HEK293 (cell line): ENCODE measurements around the gene ESPL1.

Experiments
- CTCF ChIA-PET: fragments of 350-600 bp; formaldehyde crosslinking; extraction: SDS; loops from one replicate; lab custom pipeline; 2021; ENCODE audit warnings: antibody characterized with exemption; lab: Yijun Ruan, JAX
- POLR2A ChIA-PET: fragments of 300-600 bp; formaldehyde crosslinking; extraction: SDS; loops from one replicate; lab custom pipeline; 2020; ENCODE audit warnings: antibody characterized with exemption, inconsistent platforms; lab: Yijun Ruan, JAX
- H3K27ac ChIP-seq: fragments of 200-500 bp; sonication (Bioruptor generic); 2 replicates; pipeline ENCODE4 v1.5.1; 2014; ENCODE audit warnings: low read depth, low read length, control low read depth, inconsistent platforms; ENCODE audit errors: extremely low read depth
- H3K36me3 ChIP-seq, 2 experiments: fragments of 200-500 bp in 1 of 2; sonication (Bioruptor generic) in 1 of 2; 1 replicate in 1 of 2; 2 replicates in 1 of 2; pipeline ENCODE4 v1.5.1; 2014 to 2017; ENCODE audit warnings: inconsistent platforms in 2 of 2, low read length in 2 of 2; ENCODE audit not compliant: control insufficient read depth in 2 of 2, insufficient read depth in 1 of 2
- H3K4me1 ChIP-seq: fragments of 200-500 bp; sonication (Bioruptor generic); 2 replicates; pipeline ENCODE4 v1.5.1; 2014; ENCODE audit warnings: mild to moderate bottlenecking, low read length, inconsistent platforms; ENCODE audit not compliant: control insufficient read depth, insufficient read depth
- H3K4me3 ChIP-seq: 2 replicates; pipeline ENCODE4 v1.5.1; 2011; ENCODE audit warnings: low read depth, mild to moderate bottlenecking, control low read depth, low read length, moderate library complexity
- H3K9me3 ChIP-seq: fragments of 200-500 bp; sonication (Bioruptor generic); 2 replicates; pipeline ENCODE4 v1.5.1; 2014; ENCODE audit warnings: low read depth, low read length, inconsistent platforms; ENCODE audit not compliant: control insufficient read depth, insufficient read depth
- EGR2 ChIP-seq: fragments of 450-650 bp; formaldehyde crosslinking; IDR thresholded peaks from 2 replicates; pipeline ENCODE4 v1.5.1; 2016; ENCODE audit warnings: low read depth, missing biosample characterization, missing genetic modification characterization
- GLIS2 ChIP-seq: fragments of 450-650 bp; formaldehyde crosslinking; IDR thresholded peaks from 2 replicates; pipeline ENCODE4 v1.5.1; 2016; ENCODE audit warnings: missing biosample characterization, missing genetic modification characterization
- IKZF3 ChIP-seq: fragments of 450-650 bp; IDR thresholded peaks from 2 replicates; pipeline ENCODE4 v1.5.0; 2018; ENCODE audit warnings: missing biosample characterization, mild to moderate bottlenecking, missing genetic modification characterization, moderate library complexity
- MZF1 ChIP-seq: fragments of 450-650 bp; formaldehyde crosslinking; IDR thresholded peaks from 2 replicates; pipeline ENCODE4 v1.5.1; 2017; ENCODE audit warnings: missing biosample characterization, missing genetic modification characterization, borderline replicate concordance
- PRDM1 ChIP-seq: fragments of 450-650 bp; formaldehyde crosslinking; IDR thresholded peaks from 2 replicates; pipeline ENCODE4; 2016; ENCODE audit warnings: missing biosample characterization, missing genetic modification characterization
- SP3 ChIP-seq: fragments of 450-650 bp; formaldehyde crosslinking; IDR thresholded peaks from 2 replicates; pipeline ENCODE4 v1.5.1; 2016; ENCODE audit warnings: missing biosample characterization, missing genetic modification characterization
- WT1 ChIP-seq: fragments of 450-650 bp; formaldehyde crosslinking; IDR thresholded peaks from 2 replicates; pipeline ENCODE4 v1.5.1; 2016; ENCODE audit warnings: missing biosample characterization, missing genetic modification characterization
- ZBTB17 ChIP-seq: fragments of 450-650 bp; formaldehyde crosslinking; IDR thresholded peaks from 2 replicates; pipeline ENCODE4 v1.5.1; 2016; ENCODE audit warnings: missing biosample characterization, missing genetic modification characterization
- ZIC2 ChIP-seq: fragments of 450-650 bp; formaldehyde crosslinking; IDR thresholded peaks from 2 replicates; pipeline ENCODE4 v1.5.1; 2016; ENCODE audit warnings: missing biosample characterization, missing genetic modification characterization
- ZNF24 ChIP-seq: fragments of 450-650 bp; formaldehyde crosslinking; IDR thresholded peaks from 2 replicates; pipeline ENCODE4 v1.5.1; 2016; ENCODE audit warnings: missing biosample characterization, missing genetic modification characterization
- ZNF341 ChIP-seq: fragments of 450-650 bp; formaldehyde crosslinking; IDR thresholded peaks from 2 replicates; pipeline ENCODE4; 2016; ENCODE audit warnings: low read depth, missing biosample characterization, missing genetic modification characterization
- ZNF366 ChIP-seq: fragments of 450-650 bp; formaldehyde crosslinking; conservative IDR thresholded peaks from 2 replicates; pipeline ENCODE4 v1.5.1; 2016; ENCODE audit warnings: missing biosample characterization, missing genetic modification characterization
- ZNF558 ChIP-seq: fragments of 450-650 bp; formaldehyde crosslinking; IDR thresholded peaks from 2 replicates; pipeline ENCODE4 v1.5.1; 2016; ENCODE audit warnings: missing biosample characterization, missing genetic modification characterization
- ZNF600 ChIP-seq: fragments of 450-650 bp; formaldehyde crosslinking; IDR thresholded peaks from 2 replicates; pipeline ENCODE4 v1.5.1; 2016; ENCODE audit warnings: missing biosample characterization, missing genetic modification characterization
- TF ChIP-seq, protein P1 (sequence below): fragments of 450-650 bp; formaldehyde crosslinking; IDR thresholded peaks from 2 replicates; pipeline ENCODE4 v1.5.1; 2017; ENCODE audit warnings: missing biosample characterization, missing genetic modification characterization
- TF ChIP-seq, protein P2 (sequence below): fragments of 450-650 bp; formaldehyde crosslinking; IDR thresholded peaks from 2 replicates; pipeline ENCODE4 v1.5.1; 2016; ENCODE audit warnings: missing biosample characterization, missing genetic modification characterization
- TF ChIP-seq, protein P3 (sequence below): fragments of 450-650 bp; formaldehyde crosslinking; IDR thresholded peaks from 2 replicates; pipeline ENCODE4 v1.5.1; 2017; ENCODE audit warnings: missing biosample characterization, mild to moderate bottlenecking, missing genetic modification characterization, moderate library complexity
- TF ChIP-seq, protein P4 (sequence below): fragments of 450-650 bp; formaldehyde crosslinking; optimal IDR thresholded peaks from 2 replicates; pipeline ENCODE3; 2016; ENCODE audit warnings: missing biosample characterization, mild to moderate bottlenecking, missing genetic modification characterization
- TF ChIP-seq, protein P5 (sequence below): fragments of 450-650 bp; formaldehyde crosslinking; IDR thresholded peaks from 2 replicates; pipeline ENCODE4 v1.5.1; 2017; ENCODE audit warnings: missing biosample characterization, missing genetic modification characterization

Gene ESPL1

DNA sequence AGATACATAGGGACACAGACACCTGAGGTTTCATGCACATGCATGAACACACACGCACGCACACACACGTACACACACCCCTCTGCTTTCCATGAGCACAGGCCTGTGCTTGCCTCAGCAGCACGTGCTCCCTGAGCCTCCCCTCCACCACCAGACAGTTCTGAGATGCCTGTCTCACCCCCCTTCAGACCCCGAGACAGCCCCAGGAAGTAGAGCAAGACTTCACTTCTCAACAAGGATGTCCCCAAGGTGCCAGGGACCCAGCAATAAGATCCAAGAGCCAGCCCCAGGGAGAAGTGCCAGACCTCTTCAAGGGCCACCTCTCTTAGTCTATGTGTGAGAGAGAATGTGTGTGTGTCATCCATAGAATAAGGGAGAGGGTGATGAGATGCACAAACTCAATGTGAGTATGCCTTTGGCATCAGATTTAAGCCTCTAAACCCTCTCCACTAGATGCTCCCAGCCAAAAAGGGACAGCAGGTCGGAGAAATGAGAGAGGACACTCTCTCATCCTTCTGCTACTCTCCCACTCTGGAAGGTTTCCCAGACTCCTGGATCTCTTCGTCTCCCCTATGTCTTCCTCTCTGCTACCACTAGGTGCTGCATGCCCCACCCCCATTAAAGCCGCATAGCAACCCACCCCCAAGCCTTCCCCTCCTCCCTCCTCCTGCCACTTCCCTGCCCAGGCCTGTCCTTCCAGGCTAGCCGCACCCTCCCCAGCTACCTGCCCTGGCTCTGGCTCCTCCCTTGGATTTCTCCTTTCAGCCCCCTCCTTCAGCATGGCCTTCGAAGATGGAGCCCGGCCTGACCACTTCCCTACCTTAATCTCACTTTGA lies 43.8 kb upstream of the ESPL1 start (continued):
- TF ChIP-seq, protein P1, sequence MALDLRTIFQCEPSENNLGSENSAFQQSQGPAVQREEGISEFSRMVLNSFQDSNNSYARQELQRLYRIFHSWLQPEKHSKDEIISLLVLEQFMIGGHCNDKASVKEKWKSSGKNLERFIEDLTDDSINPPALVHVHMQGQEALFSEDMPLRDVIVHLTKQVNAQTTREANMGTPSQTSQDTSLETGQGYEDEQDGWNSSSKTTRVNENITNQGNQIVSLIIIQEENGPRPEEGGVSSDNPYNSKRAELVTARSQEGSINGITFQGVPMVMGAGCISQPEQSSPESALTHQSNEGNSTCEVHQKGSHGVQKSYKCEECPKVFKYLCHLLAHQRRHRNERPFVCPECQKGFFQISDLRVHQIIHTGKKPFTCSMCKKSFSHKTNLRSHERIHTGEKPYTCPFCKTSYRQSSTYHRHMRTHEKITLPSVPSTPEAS (tag by site-specific recombination) = peak; percentile 46; the same call in 1 of the 2 replicates
- peak; percentile 54; the same call in 1 of the 2 replicates for TF ChIP-seq IKZF3 (tag by site-specific recombination)
- TF ChIP-seq EGR2 (tag by site-specific recombination) = 0 out of 2 replicates have a peak, but pooled peaks have one; percentile 23
- peak; percentile 71 for TF ChIP-seq SP3 (tag by site-specific recombination)
- TF ChIP-seq PRDM1 (tag by site-specific recombination) = peak; percentile 89
- TF ChIP-seq, protein P2, sequence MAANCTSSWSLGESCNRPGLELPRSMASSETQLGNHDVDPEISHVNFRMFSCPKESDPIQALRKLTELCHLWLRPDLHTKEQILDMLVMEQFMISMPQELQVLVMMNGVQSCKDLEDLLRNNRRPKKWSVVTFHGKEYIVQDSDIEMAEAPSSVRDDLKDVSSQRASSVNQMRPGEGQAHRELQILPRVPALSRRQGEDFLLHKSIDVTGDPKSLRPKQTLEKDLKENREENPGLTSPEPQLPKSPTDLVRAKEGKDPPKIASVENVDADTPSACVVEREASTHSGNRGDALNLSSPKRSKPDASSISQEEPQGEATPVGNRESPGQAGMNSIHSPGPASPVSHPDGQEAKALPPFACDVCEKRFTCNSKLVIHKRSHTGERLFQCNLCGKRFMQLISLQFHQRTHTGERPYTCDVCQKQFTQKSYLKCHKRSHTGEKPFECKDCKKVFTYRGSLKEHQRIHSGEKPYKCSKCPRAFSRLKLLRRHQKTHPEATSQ (tag by site-specific recombination) = no peak

DNA sequence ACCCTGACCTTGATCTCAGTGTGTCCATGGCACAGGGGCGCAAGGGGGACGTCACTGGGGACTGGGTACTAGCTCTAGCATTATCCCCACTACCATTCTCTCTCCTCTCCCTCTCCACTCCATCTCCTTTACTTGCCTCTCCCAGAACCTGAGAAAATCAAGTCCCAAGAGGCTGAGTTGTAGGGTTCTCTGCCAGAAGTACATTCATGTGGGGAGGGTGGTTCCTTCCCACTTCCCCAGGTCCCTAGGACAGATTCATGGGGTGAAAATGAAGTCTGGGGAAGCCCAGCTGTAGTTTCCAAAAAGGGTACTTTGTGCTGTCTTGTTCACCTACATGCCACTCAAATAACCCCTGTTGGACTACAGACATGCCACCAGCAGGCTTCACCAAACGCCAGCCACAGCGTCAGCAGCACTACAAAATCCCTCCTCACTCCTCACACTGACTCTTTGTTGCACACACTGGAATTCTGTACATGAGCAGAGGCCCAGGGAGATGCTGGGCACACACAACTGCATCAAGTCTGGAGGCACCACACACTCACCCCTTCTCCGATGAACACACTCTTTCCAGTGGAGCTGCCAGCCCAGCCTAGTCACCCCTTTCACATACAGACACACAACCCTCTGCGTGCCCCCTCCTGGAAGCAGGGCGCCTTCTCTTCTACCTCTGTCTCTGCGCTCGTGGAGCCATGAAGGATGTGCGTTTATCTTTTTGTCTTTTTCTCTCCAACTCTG lies 43.0 kb upstream of the ESPL1 start:
- CTCF ChIA-PET = interaction anchor here (0.6 to 1.3 kb wide), 5 partner anchors 9 to 61 kb away, joined by 3 read pairs; no protein-coding TSS in a partner anchor
- TF ChIP-seq ZNF341 (tag by site-specific recombination) = peak; percentile 2
- TF ChIP-seq, protein P3, sequence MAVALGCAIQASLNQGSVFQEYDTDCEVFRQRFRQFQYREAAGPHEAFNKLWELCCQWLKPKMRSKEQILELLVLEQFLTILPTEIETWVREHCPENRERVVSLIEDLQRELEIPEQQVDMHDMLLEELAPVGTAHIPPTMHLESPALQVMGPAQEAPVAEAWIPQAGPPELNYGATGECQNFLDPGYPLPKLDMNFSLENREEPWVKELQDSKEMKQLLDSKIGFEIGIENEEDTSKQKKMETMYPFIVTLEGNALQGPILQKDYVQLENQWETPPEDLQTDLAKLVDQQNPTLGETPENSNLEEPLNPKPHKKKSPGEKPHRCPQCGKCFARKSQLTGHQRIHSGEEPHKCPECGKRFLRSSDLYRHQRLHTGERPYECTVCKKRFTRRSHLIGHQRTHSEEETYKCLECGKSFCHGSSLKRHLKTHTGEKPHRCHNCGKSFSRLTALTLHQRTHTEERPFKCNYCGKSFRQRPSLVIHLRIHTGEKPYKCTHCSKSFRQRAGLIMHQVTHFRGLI (tag by site-specific recombination) = no peak
- H3K4me3 ChIP-seq = no peak overlapping the region
- POLR2A ChIA-PET = interaction anchor here (0.6 to 1.0 kb wide), 3 partner anchors 10 to 901 kb away, joined by 3 to 5 read pairs (median 4); no protein-coding TSS in a partner anchor
- H3K4me1 ChIP-seq = peaks cover 4% of the 10 kb centered on the region
- no peaks in the 10 kb centered on the region for H3K36me3 ChIP-seq
- H3K27ac ChIP-seq = no peak overlapping the region
- H3K9me3 ChIP-seq = no peaks in the 10 kb centered on the region

DNA sequence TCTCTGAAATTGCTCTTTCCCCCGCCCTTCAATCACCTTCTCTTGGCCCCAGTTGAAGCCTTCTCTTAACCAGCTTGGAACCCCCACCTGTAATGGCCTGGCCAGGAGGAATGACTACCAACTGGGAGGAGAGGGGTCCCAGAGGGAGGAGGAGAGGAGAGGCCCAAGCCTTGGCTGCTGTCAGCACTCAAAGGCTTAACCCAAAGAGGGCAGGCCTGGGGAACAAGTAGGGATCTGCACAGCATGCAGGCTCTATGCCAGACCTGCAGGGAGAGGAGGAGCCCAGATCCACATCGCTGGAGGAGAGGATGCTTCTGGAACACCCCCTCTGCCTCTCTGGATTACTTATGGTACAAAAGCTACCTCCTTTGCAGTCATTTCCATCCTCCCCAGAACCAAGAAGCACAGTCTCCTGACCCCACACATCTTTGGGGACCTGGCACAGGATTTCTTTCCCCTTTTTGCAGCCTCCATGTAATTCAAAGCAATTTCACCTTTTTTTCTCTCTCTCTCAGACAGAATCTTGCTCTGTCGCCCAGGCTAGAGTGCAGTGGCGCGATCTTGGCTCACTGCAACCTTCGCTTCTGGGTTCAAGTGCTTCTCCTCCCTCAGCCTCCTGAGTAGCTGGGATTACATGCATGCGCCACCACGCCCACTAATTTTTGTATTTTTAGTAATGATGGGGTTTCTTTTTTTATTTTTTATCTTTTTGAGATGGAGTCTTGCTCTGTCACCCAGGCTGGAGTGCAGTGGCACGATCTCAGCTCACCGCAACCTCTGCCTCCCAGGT lies 42.3 kb upstream of the ESPL1 start:
- Histone ChIP-seq H3K9me3 (no peaks in the 10 kb centered on the region), H3K4me3 (no peak overlapping the region), H3K36me3 (no peaks in the 10 kb centered on the region), H3K4me1 (peaks cover 4% of the 10 kb centered on the region), H3K27ac (no peak overlapping the region)
- POLR2A ChIA-PET = interaction anchor here (1.0 kb wide), 1 partner anchor 11 kb away, joined by 5 read pairs; no protein-coding TSS in a partner anchor
- CTCF ChIA-PET = interaction anchor here (0.6 to 1.3 kb wide), 6 partner anchors 8 to 160 kb away, joined by 3 read pairs; no protein-coding TSS in a partner anchor
- TF ChIP-seq WT1 (no peak), ZNF24 (tag by site-specific recombination) (no peak), ZNF600 (tag by site-specific recombination) (peak; percentile 36; the same call in 1 of the 2 replicates), ZIC2 (peak; percentile 47), MZF1 (peak; percentile 42; the same call in 1 of the 2 replicates), GLIS2 (tag by site-specific recombination) (no peak), ZNF366 (0 out of 2 replicates have a peak, but pooled peaks have one; percentile 11), ZBTB17 (peak; percentile 81), ZNF558 (tag by site-specific recombination) (no peak), SP3 (tag by site-specific recombination) (no peak)
- TF ChIP-seq, protein P4, sequence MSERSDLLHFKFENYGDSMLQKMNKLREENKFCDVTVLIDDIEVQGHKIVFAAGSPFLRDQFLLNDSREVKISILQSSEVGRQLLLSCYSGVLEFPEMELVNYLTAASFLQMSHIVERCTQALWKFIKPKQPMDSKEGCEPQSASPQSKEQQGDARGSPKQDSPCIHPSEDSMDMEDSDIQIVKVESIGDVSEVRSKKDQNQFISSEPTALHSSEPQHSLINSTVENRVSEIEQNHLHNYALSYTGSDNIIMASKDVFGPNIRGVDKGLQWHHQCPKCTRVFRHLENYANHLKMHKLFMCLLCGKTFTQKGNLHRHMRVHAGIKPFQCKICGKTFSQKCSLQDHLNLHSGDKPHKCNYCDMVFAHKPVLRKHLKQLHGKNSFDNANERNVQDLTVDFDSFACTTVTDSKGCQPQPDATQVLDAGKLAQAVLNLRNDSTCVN (tag by site-specific recombination) = no peak
- TF ChIP-seq, protein P5, sequence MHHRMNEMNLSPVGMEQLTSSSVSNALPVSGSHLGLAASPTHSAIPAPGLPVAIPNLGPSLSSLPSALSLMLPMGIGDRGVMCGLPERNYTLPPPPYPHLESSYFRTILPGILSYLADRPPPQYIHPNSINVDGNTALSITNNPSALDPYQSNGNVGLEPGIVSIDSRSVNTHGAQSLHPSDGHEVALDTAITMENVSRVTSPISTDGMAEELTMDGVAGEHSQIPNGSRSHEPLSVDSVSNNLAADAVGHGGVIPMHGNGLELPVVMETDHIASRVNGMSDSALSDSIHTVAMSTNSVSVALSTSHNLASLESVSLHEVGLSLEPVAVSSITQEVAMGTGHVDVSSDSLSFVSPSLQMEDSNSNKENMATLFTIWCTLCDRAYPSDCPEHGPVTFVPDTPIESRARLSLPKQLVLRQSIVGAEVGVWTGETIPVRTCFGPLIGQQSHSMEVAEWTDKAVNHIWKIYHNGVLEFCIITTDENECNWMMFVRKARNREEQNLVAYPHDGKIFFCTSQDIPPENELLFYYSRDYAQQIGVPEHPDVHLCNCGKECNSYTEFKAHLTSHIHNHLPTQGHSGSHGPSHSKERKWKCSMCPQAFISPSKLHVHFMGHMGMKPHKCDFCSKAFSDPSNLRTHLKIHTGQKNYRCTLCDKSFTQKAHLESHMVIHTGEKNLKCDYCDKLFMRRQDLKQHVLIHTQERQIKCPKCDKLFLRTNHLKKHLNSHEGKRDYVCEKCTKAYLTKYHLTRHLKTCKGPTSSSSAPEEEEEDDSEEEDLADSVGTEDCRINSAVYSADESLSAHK (tag by site-specific recombination) = no peak
